DMS153 (cell line): ENCODE results near the gene HNF1B.
A peak's percentile ranks its signal among the peaks of the same experiment; 100 is the strongest.

Experiments
- DNase-seq: peaks from one replicate; lab custom pipeline; 2025; lab: John Stamatoyannopoulos, UW

Gene HNF1B

DNA sequence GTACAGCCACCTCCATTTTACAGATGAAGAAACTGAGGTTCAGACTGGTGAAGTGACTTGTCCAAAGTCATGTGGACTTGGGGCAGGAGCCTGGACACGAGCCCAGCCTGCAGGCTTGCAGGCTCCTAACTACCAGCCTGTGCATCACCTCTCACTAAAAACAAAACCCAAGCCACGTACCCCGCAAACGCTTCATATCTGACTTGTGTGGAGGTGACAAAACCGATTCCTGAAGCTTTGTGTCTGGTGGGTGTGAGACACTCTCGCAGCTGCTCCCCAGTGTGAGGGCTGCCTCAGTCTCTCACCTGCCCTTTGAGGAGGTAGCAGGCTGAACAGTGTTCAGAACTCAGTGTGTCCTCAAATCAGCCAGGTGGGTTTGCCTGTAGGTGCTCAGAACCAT is 8.4 kb downstream of the HNF1B start:
- DNase-seq: no peak

DNA sequence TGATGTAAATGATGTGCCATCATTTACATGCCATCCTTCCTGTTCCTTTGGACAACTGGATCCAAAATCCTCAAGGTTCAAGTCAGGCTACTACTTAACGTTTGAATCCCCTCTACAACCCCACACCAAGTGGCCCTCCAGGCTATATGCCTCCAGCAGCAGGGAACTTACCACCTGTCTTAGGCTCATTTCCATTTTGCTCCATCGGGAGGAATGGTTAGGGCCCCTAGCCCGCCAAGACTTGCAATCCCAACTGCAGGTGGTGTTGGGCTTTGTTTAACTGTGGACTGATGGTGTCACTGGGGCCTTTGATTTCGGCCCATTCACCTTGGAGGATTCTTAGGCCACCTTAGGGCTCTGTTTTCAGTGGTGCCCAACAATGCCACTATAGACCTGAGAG is 9.7 kb downstream of the HNF1B start:
- no peak for DNase-seq

DNA sequence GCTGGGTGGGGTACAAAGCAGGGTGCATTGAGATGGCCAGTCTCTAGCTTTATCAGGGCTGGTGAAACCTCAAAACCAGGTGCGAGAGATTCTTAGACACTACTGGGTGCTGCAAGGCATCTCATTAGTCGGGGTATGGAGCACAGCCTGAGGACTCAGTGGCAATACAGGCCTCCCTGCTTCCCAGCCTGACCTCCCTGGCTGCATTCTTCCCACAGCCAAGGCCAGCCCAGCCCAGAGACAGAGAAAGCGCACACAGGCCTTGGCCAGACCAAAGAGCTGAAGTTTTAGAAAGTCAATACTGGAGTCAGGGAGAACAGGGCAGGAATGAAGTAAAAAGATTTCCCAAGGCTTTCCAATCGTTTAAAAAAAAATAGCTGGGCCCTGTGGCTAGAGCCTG is 12.5 kb downstream of the HNF1B start:
- DNase-seq: no peak

DNA sequence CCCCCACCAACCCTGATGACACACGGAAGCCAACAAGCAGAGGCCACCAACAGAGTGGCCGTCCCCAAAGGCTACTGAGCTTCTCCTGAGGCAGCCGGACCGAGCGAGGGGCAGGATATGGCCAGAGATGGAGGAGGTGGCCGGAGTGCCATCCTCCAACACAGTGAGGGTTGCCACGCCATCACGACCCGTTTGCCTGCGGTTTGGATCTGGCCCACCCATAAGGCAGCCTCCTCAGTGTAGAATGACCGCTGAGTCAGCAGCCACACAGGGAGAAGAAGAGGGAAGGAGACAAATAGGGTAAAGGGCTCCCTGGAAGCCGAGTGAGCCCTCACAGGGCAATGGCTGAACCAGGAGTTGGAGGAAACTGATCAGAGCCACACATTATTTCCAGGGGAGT is 13.8 kb downstream of the HNF1B start:
- DNase-seq: no peak

DNA sequence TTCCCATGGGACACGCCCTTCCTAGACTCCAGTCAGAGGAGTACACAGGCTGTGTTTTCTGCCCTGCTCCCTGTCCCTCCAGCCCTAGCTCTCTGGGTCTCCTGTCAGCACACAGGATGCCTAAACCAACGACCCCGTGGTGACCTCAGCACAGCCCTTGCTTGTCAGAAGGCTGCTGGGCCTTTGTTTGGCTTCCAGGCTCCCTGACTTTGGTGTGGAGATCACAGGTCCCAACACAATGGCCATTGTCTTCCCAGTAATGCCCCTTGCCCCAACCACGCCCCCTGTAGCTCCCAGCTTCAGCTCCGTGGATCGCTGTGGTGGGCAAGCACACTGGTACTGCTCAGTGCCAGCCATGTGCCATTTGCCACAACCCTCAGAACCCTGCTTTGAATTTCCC is 15.0 kb downstream of the HNF1B start:
- DNase-seq: no peak

DNA sequence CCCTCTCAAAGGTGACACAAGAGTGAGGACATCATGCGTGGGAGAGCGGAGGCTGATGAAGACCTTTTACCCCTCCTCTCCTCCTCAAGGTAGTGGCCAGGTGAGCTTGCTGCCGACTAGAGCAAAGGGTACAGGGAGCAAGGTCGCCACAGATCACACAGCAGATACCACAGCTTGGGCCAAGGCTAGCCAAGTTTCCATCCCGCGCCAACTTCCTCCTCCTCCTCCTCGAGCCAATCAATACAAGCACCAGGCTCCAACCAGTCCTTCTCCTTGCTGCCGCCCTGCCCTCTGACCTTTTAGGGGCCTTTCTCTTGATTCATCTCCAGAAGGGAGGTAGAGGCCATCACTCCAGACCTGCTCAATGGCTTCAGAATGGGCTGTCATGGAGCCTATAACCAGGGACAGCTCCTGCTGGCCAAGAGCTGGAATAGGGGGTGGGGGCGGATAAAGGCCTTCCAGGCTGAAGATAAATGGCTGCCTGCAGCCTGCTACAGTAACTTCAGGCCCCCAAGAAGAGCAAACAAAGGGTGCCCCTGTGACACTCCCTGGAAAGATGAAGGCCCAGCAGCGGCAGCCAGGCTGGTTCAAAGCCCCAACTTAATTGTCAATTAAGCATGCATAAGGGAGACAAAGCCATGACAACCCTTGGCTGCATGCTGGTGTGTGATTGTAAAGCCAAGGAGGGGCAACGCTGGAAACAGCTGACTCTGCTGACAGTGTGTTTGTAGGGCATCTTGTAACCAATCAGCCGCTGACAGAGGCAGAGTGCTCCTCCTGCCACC is 17.8 kb downstream of the HNF1B start:
- DNase-seq: no peak

DNA sequence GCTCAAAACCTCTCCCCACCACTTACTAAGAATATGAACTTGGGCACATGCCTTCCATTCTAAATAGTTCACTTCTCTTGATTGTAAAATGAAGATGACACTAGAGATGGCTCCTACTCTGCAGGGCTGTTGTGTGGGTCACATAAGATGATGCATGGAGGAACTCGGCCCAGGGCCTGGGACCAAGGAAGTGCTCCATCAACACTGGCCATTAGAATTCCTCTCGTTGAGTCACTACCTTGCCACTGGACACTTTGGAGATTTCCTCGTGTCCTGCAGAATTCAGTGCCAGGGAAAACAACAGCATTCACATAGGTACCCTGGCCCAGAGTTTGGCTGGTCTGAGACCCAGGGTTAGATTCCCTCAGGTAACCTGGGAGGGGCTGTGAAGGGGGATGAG is 18.6 kb downstream of the HNF1B start:
- no peak for DNase-seq

DNA sequence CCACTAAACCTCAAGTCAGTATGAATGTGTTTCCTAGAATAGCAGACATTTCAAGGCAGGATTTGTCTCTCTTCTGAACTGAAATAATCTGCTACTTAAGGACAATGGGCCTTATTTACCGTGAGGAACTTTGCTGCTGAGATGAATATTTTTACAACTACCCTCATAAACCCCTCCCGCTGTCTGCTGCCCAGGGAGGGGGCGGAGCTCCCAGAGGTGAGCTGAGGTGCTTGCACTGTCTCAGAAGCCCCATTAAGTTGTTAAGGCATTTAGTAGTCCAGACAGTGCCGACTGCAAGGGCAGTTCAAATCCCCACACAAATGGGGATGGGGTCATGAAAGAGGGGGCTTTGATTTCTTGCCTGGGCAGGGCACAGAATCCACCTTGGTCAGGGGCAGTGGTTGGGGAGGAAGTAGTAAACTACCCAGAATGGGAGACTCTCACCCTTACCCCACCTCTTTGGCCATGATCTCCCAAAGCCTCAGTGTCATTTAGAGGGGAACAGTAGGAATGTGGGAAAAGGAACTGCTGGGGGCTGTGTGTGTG is 19.2 kb downstream of the HNF1B start:
- DNase-seq: no peak

DNA sequence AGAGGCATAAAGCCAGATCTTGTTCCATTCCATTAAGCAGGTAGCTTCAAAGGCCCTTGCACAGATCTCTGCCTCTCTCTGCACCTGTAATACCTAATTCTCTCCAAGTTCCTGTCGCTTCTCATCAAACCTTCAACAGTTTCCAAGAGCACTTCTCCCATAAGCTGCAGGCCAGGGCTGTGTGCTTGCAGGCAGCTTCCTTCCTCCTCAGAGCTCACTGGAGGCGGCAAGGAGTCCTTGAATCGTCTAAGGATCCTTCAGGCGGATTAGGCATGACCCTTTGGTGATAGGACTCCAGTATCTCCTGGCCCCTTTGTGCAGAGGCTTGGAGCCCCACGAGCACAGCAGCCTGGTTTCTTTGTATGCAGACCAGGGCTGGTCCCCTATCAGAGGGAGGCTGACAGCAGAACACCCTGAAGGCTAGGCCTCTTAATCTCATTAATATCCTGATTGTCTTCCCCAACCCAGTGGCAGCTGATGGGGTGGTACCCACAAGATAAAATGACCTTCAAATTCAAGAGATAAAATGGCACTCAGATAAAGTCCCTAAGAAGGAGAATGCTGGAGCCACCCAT is 19.8 kb downstream of the HNF1B start:
- no peak for DNase-seq

DNA sequence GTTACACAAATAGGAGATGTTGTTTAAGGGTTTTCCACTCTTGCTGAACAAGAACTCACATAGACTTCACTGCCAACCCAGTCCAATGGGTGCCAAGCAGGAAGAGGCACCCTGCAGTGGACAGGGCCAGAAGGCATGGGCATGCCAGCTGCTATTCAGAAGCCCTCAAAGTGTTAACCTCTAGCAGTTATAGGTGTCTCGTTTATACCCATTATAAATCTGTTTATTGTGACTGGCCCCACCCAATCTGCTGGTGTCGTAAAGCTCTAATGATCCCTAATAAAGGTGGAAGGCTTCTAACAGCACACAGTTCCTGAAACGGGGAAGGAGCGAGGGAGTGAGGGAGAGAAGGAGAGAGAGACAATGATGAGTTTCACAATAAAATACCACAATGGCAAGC is 23.9 kb downstream of the HNF1B start:
- no peak for DNase-seq

DNA sequence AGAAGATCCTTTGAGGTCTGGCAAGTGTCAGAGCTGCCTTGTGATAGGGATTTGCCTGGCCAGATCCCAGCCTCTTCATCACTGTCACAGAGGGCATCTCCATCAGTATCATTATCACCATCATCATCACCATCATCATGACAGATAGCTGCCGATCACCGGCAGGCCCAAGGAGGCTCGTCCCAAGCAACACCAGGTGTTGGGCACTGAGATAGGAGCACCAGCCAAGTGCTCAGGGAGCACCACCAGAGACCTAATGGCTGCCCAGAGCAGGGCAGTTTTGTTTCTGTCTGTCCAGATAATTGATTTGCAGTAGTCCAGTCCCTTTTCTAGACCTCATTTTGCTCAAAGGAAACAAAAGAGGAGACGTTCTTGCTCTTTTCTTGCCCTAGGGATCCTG is 25.0 kb downstream of the HNF1B start:
- no peak for DNase-seq

DNA sequence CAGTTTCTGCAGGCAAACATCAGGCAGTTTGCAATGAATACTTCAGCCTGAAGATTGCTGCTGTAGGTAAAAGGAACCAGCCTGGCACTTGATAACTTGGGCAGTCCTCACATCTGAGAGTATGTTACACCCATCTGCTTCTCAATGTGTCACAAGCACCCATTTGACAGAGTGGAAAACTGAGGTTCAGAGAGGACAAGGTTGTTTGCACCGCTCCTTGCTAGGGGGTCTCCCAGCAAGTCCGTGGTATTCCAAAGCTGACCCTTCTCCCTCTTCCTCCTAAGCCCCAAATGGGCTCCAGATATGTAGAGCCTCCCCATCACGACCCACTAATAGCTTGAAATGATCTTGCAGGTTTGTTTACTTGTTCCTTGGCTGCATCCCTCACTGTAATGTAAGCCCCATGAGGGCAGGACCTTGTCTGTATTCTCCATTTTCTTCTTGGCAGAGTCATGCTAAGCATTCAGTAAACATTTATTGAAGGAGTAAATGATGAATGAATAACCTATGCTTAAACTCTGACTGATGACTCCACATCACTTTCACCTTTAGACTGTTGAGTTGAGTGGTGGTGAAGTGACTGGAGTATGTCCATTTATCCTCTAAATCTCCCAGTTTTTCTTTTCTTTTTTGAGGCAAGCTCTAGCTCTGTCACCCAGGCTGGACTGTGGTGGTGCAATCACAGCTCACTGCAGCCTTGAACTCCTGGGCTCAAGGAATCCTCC is 26.4 kb downstream of the HNF1B start:
- no peak for DNase-seq

DNA sequence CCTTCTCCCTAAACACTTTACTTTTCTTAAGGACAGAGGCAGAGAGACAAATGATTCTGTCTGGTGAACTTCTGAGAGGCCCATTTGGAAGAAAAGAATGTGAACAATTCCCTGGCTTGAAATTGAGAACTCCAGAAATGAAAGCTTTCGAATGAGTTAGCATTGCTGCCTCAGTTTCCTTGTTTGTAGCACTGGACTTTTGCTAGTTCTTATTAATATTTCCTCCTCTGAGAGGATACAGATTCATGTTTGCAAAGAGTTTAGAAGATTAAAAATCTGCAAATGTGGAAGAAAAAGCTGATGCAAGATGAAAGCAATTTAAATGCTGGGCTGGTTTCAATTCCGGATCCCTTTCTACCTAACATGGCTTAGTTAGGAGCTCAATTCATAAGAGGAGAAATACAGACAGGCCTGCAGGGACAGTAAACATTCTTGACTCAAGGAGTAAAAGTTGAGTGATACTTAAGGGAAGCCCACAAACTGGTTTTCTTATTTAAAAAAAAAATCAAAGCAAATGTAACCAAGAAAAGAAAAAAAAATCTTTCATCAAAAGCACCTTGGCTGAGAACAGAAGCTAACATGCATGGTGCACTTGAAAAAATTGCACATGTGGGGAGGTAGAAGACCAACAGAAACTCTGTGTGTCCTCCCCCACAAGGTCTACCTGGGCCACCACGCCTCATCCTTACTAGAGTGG is 27.1 kb downstream of the HNF1B start:
- DNase-seq: no peak

DNA sequence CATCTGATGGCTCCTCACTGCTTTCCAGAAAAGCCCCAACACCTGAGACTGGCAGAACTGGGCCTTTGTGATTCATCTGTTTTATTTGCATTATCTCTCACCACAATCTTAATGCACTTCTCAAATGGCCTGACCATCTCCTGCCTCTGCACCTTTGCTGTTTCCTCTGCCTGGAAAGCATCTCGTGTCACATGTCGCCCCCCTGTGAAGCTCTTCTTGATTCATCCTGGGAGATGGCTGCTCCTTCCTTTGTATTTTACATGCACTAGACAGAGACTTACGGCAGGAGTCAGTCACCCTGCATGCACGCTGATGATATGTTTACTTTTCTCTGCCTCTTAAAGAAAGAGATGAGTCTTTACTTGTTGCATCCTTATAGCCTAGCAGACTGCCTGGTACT is 30.0 kb downstream of the HNF1B start:
- no peak for DNase-seq

DNA sequence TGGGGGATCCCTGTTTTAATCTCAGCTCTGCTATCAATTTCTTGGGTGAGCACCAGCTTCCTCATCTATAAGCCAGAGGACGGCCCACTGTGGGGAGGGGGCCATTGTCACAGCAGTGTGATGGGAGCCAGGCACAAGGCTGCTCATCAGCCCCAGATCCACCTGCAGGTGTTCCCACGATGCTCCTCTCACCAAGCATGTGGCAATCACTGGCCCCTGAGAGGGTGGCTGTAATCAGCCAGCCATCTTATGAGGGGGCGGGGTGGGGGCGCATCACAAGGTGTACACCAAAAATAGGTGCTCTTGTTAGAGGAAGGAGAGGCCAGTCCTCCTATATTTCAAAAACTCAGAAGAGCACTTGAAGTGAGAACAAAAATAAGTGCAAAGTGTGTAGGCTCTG is 31.2 kb downstream of the HNF1B start:
- DNase-seq: no peak

DNA sequence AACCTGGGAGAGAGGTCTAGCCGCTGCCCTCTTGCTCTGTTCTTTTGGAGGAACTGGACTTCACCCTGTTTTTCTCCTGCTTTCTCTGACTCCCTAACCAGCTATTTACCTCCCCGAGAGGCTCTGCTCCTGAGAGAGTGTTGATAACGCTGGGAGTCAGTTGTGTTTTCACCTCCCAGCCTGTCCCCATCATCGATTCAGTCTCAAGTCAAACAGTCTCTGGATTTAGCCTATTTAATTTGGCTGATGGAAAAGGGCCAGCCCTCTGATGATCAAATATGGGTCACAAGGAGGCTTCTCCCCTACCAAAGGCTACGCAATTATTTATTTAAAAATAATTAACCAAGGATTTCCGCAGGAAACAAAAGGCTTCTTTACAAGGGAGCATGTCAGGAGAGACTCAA is 31.8 kb downstream of the HNF1B start:
- DNase-seq: no peak

DNA sequence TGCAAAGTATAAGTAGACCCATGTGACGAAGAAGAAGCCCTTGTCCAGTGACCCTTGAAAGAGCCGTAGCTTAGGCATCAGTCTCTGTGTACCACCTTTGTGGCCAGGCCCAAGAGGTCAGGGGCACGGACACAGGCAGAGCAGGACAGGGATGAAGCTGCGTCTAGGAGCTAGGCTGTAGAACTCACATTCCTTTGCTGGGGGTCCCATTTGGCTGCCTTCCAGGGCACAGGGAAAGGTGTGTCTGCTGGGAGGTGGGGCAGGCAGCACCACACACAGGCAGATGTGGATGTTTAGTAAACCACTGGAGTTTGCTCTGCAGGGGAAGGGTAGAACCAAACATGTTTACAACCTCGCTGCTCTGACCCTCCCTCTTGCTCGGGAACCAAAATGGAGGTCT is 33.7 kb downstream of the HNF1B start:
- DNase-seq: no peak

DNA sequence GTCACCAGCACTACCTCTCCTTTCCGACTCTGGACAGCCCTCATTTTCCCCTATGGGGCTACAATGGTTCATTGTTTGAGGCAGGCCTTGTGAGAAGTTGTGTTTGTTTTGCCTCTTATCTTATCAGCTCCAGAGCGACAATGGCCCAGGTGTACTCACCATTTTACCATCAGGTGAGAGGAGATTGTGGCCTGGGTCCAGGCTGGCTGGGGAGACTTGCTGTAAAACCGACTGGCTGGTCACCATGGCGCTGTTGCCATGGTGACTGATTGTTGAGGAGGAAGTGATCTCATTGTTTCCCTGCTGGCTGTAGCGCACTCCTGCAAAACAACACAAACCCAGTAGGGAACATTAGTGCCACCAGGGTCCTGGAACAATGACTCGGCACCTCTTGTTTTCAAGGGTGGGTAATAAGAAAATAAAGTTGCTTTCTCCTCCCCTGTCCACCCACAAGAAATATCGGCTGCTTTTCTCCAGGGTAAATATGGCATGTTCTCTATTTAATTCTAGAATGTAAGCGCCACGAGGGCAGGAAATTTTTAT is 34.4 kb downstream of the HNF1B start:
- DNase-seq: peak; percentile 96

DNA sequence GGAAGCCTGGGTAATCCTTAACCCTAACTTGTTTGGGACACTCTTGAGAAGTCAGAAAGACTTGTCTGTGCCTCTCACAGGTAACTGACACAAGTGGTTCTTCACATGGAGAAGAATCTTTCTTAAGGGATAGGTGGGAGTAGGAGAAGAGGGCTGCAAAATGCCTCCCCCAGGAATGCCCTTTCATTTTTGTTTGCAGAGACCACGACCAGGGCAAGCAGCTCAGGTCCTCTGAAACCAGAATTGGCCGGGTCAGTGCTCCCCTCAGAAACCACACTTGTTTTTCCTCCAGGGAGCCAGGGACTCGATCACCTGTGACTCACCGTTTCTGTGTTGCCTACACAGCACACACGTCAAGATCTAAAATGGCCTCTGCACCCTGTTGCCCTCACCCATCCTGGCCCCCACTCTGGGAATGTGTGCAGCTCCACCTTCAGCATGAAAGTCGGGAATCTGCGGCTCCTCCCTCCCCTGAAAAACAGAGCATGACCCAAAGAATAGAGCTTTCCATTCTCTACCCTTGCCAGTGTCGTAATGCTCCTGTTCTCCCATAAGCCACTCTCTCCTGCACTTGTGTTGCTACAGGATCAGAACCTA is 36.1 kb downstream of the HNF1B start:
- no peak for DNase-seq

DNA sequence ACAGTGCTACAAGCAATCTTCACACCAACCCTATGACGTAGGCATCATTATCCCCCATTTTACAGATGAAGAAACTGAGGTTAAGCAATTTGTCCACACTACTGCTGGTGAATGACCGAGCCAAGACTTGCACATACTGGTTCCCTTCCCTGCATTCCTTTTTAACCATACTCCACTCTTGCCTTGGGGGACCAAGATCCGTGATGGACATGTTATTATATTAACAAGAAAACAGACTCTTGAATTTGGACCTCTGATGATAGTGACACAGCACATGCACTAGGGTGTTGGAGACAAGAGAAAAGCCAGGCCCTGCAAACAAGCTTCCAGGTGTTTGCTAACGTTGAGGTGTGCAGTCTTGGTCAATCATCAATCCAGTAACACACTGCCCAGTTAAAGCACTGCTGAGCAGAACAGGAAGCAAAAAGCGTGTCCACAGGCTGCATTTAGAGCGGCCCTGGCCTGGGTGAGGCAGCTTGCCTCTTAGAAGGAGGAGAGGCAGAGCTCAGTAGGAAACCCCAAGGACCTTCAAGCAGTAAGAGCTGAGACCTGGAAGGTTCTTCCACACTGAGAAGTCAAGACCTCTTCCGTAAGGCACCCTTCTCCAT is 36.7 kb downstream of the HNF1B start:
- DNase-seq: no peak

DNA sequence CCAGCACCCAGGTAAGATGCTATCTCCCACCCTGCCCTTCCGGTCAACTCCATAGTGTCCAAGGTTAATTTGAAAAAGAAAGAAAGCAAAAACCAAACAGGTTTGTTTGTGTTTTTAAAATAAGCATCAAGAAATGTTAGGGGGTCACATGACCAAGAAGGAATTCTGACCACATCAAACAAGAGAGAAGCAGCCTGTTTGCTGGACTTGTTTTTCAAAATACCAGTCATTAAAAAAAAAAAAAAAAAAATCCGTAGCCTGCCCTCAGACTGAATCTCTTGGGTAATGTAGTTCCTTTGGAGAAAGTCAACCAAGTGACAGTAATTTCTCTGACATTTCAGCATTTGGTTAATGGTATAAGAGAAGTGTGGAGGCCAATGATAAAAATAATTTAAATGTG is 38.4 kb downstream of the HNF1B start:
- no peak for DNase-seq
